Measurements from ENCODE around the gene CBR1.

The CBR1 gene

DNA sequence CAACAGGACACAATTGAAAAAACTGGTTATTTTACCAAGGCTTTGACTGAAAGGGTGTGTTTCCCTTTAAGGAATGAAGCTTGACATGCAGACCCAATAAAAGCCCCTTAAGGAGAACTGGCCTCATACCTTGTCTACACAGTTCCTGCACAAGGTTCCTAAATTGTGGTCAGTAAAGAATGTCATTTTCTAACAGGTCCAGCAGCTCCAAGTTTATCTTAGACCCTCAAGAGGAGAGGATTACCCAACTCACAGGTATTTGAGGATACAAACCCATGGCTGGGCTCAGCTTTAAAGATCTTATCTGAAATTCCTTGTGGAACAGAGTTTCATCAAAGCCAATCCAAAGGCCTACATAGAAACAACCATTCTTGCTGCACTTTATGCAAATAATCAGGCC, 33.6 kb downstream of the CBR1 start:
- ChIA-PET POLR2A (no interaction called here), CTCF (interaction anchor here (1.0 to 3.2 kb wide), 6 partner anchors 10 to 75 kb away, joined by 3 to 24 read pairs (median 4); partner anchors contain the start of gene SETD4)
- no peak for DNase-seq (ENCODE audit: low read depth, low spot score)
- H3K4me3 ChIP-seq (ENCODE audit: low read depth, low read length), result no peak overlapping the region
- TF ChIP-seq, protein P1, sequence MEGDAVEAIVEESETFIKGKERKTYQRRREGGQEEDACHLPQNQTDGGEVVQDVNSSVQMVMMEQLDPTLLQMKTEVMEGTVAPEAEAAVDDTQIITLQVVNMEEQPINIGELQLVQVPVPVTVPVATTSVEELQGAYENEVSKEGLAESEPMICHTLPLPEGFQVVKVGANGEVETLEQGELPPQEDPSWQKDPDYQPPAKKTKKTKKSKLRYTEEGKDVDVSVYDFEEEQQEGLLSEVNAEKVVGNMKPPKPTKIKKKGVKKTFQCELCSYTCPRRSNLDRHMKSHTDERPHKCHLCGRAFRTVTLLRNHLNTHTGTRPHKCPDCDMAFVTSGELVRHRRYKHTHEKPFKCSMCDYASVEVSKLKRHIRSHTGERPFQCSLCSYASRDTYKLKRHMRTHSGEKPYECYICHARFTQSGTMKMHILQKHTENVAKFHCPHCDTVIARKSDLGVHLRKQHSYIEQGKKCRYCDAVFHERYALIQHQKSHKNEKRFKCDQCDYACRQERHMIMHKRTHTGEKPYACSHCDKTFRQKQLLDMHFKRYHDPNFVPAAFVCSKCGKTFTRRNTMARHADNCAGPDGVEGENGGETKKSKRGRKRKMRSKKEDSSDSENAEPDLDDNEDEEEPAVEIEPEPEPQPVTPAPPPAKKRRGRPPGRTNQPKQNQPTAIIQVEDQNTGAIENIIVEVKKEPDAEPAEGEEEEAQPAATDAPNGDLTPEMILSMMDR (IDR thresholded peaks at IDR 0.05; ENCODE audit: insufficient read depth, low read length, missing control alignments), result no peak

DNA sequence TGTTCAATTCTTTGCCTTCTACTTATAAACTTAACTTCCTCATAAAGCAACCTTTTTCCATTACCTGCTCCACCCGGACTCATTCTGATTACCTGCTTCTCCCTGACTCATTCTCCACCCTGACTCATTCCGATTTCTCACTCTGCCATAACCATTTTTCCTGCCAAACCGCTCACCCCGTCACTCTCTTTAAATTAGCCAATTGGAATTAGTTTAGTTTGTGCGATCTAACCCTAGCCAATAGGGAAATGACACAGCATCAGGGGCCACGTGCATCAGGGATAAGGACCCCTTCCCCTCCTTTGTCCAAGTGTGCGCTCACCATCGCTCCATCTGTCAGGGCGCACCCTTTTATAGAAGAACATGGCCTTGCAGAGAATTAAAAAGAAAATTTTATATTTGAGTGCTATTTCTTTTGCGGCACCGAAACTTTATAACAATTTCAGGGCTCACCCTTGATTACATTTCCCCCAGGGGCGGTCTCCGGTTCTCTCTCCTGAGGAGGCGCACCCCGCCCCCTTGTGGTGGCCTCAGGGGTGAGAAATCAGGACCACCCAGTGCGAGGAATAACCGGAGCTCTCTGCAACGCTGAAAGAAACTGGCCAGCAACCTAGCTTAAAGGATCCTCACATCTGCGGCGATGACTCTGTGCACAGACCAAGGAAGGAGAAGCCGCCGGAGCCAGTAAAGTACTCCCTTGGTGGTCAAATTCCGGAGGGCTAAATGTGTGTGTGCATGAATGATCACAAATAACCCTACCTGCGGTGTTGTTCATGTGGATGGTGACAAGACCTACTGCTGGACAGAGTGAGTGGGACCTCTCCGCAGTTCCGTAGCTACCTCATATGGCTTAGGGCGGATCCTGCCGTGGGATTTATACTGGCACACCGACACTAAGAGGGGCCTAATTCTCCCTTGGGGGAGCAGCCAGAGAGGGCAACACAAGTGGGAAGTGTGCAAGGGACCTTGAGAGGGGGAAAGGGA, 34.8 kb downstream of the CBR1 start:
- no peak for DNase-seq (ENCODE audit: low read depth, low spot score)
- POLR2A ChIA-PET, result no interaction called here
- H3K4me3 ChIP-seq (ENCODE audit: low read depth, low read length), result no peak overlapping the region

DNA sequence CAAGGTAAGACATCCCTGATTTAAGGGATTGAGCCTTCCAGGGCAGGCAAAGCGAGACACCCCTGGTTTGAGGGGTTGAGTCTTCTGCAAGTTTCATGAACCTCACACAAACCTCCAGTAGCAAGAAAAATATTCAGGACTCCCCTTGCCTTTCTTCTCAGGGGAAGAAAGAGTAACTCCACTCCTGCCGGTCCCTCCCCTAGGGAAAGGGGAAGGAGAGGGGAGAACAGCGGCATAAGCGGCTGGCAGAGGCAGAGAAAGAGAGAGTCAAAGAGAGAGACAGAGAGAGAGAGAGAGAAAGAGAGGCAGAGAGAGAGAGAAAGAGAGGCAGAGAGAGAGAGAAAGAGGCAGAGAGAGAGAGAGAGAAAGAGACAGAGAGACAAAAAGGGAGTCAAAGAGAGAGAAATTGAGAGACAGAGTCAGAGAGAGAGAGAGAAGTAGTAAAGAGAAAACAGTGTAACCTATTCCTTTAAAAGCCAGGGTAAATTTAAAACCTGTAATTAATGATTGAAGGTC, 35.6 kb downstream of the CBR1 start:
- ChIA-PET CTCF (interaction anchor here (0.6 to 3.2 kb wide), 7 partner anchors 8 to 47 kb away, joined by 3 to 24 read pairs (median 4); partner anchors contain the start of gene SETD4), POLR2A (no interaction called here)
- H3K4me3 ChIP-seq (ENCODE audit: low read depth, low read length), result no peak overlapping the region
- no peak for DNase-seq (ENCODE audit: low read depth, low spot score)
- TF ChIP-seq, protein P1 (IDR thresholded peaks at IDR 0.05; ENCODE audit: insufficient read depth, low read length, missing control alignments), result no peak

More for the DNA sequence above, 34.8 kb downstream of the CBR1 start:
- TF ChIP-seq, protein P1 (IDR thresholded peaks at IDR 0.05; ENCODE audit: insufficient read depth, low read length, missing control alignments), result peak; percentile 69
- CTCF ChIA-PET, result interaction anchor here (0.6 to 3.2 kb wide), 8 partner anchors 8 to 46 kb away, joined by 3 to 24 read pairs (median 4); partner anchors contain the start of gene SETD4

DNA sequence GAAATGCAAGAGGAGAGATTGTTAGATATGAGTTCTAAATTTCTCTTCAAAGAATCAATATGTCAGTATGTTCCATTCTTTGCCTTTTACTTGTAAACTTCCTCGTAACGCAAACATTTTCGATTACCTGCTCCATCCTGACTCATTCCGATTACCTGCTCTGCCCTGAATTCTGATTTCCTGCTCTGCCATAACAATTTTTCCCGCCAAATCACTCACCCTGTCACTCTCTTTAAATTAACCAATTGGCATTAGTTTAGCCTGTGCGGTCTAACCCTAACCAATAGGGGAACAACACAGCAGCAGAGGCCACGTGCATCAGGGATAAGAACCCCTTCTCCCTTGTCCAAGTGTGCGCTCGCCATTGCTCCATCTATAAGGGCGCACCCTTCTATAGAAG, 40.0 kb downstream of the CBR1 start:
- POLR2A ChIA-PET, result no interaction called here
- no peak overlapping the region for H3K4me3 ChIP-seq (ENCODE audit: low read depth, low read length)
- no peak for DNase-seq (ENCODE audit: low read depth, low spot score)
- TF ChIP-seq, protein P1 (IDR thresholded peaks at IDR 0.05; ENCODE audit: insufficient read depth, low read length, missing control alignments), result no peak
- CTCF ChIA-PET, result interaction anchor here (1.0 to 10.3 kb wide), 5 partner anchors 9 to 16 kb away, joined by 3 to 100 read pairs (median 3); no protein-coding TSS in a partner anchor

DNA sequence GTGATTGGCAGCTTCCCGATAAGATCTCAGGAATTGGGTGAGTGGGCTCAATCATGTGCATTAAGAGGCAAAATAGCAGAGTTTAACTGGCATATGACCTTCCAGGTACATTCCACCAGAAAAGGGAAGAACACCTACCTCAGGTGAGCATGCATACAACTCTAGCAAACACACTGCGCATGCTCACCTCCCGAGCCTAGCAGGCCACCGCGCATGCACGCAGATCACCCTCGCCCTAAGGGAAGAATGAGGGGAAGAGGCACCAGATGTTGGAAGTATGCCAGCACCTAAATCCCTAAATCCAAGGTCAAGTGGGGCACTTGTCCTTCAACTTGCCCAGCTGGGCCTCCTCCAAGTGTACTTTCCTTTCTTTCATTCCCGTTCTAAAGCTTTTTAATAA, 41.4 kb downstream of the CBR1 start:
- POLR2A ChIA-PET, result no interaction called here
- CTCF ChIA-PET, result interaction anchor here (0.9 to 10.3 kb wide), 7 partner anchors 10 to 89 kb away, joined by 3 to 100 read pairs (median 4); no protein-coding TSS in a partner anchor

More for the DNA sequence above, 41.4 kb downstream of the CBR1 start:
- no peak for DNase-seq (ENCODE audit: low read depth, low spot score)
- TF ChIP-seq, protein P1 (IDR thresholded peaks at IDR 0.05; ENCODE audit: insufficient read depth, low read length, missing control alignments), result no peak
- H3K4me3 ChIP-seq (ENCODE audit: low read depth, low read length), result no peak overlapping the region
